Measurements from ENCODE around the gene PLA2G4F.

The PLA2G4F gene

GRCh38 chr15:42131826-42132806, 24.3 kb downstream of the PLA2G4F start:
- DNase-seq (ENCODE audit: low spot score) = no peak

GRCh38 chr15:42131006-42131405, 25.4 kb downstream of the PLA2G4F start:
- no peak for DNase-seq (ENCODE audit: low spot score)

GRCh38 chr15:42130246-42130986, 26.0 kb downstream of the PLA2G4F start:
- no peak for DNase-seq (ENCODE audit: low spot score)

GRCh38 chr15:42129364-42129763, 27.1 kb downstream of the PLA2G4F start:
- no peak for DNase-seq (ENCODE audit: low spot score)

GRCh38 chr15:42128476-42128875, 28.0 kb downstream of the PLA2G4F start:
- DNase-seq (ENCODE audit: low spot score) = no peak

- no peak for DNase-seq (ENCODE audit: low spot score)
These were observed 32.9 kb downstream of the PLA2G4F start for GRCh38 chr15:42123546-42123945.

- no peak for DNase-seq (ENCODE audit: low spot score)
These were observed 34.8 kb downstream of the PLA2G4F start for GRCh38 chr15:42121682-42122081.

- DNase-seq (ENCODE audit: low spot score) = no peak
These were observed 35.4 kb downstream of the PLA2G4F start for GRCh38 chr15:42121021-42121420.

GRCh38 chr15:42120285-42120684, 36.2 kb downstream of the PLA2G4F start:
- no peak for DNase-seq (ENCODE audit: low spot score)

- DNase-seq (ENCODE audit: low spot score) = no peak
These were observed 37.0 kb downstream of the PLA2G4F start for GRCh38 chr15:42119446-42119760.

GRCh38 chr15:42118650-42119445, 37.6 kb downstream of the PLA2G4F start:
- DNase-seq (ENCODE audit: low spot score) = no peak

- DNase-seq (ENCODE audit: low spot score) = no peak
These were observed 44.5 kb downstream of the PLA2G4F start for GRCh38 chr15:42111924-42112323.

- DNase-seq (ENCODE audit: low spot score) = no peak
These were observed 46.1 kb downstream of the PLA2G4F start for GRCh38 chr15:42110367-42110766.

- DNase-seq (ENCODE audit: low spot score) = no peak
These were observed 47.6 kb downstream of the PLA2G4F start for GRCh38 chr15:42108806-42109205.

- peak; percentile 43 for DNase-seq (ENCODE audit: low spot score)
These were observed 48.2 kb downstream of the PLA2G4F start for GRCh38 chr15:42108189-42108588.

GRCh38 chr15:42107473-42107872, 49.0 kb downstream of the PLA2G4F start:
- DNase-seq (ENCODE audit: low spot score) = no peak

- DNase-seq (ENCODE audit: low spot score) = peak; percentile 22
These were observed 50.1 kb downstream of the PLA2G4F start for GRCh38 chr15:42106288-42106687.

- DNase-seq (ENCODE audit: low spot score) = no peak
These were observed 52.1 kb downstream of the PLA2G4F start for GRCh38 chr15:42104095-42104891.

GRCh38 chr15:42102646-42103235, 53.7 kb downstream of the PLA2G4F start:
- peak; percentile 54 for DNase-seq (ENCODE audit: low spot score)

GRCh38 chr15:42101861-42102260, 54.6 kb downstream of the PLA2G4F start:
- DNase-seq (ENCODE audit: low spot score) = peak; percentile 16

Measured in kidney tubule cell (primary cell).